H1 (cell line): ENCODE measurements around the gene SNAP47. TPM values are rescaled to one million over a fixed set of nuclear protein-coding genes. Genes with fewer than 3 reads are reported as not detected.

Source experiments
- CHD7 ChIP-seq: fragments of 300-600 bp; sonication (generic); IDR thresholded peaks from 2 replicates; pipeline ENCODE4 v1.7.1; 2012; ENCODE audit warnings: low read length, moderate library complexity, mild to moderate bottlenecking, inconsistent platforms; ENCODE audit not compliant: insufficient replicate concordance
- EGR1 ChIP-seq: IDR thresholded peaks from 2 replicates; pipeline ENCODE4 v1.6.1; 2011; ENCODE audit warnings: low read depth, low read length, borderline replicate concordance
- NANOG ChIP-seq: IDR thresholded peaks from 2 replicates; pipeline ENCODE4 v1.6.1; 2011; ENCODE audit warnings: low read length, low read depth, mild to moderate bottlenecking, inconsistent platforms; ENCODE audit not compliant: insufficient read depth, poor library complexity, severe bottlenecking
- NRF1 ChIP-seq: IDR thresholded peaks from 2 replicates; pipeline ENCODE4 v1.6.1; 2011; ENCODE audit warnings: mild to moderate bottlenecking, low read depth, low read length, improper control_type of control experiment
- SIN3A ChIP-seq, 2 experiments: IDR thresholded peaks in 1 of 2; conservative IDR thresholded peaks in 1 of 2; 2 replicates each; pipeline ENCODE4 v1.6.1; 2011 to 2012; ENCODE audit warnings: low read length in 2 of 2, improper control_type of control experiment in 1 of 2, low read depth in 1 of 2, mild to moderate bottlenecking in 1 of 2
- polyA plus RNA-seq, 7 experiments: library from polyadenylated mRNA; depleted of rRNA in 3 of 7; stranded (reverse) in 5 of 7; unstranded in 2 of 7; fragments of >200 nt in 5 of 7; fragments of 200-250 nt in 2 of 7; gene quantifications; 1 replicate in 5 of 7; 2 replicates in 1 of 7; 4 replicates in 1 of 7; pipeline versions ENCODE4 v1.2.1 to v1.2.3, GENCODE V29; 2011 to 2013; ENCODE audit warnings: missing spikeins in 2 of 7, mixed read lengths in 2 of 7
- total RNA-seq: library from RNA; stranded (reverse); fragmentation: NEBNext Ultra II Directional; extraction: Animal tissue kit (Norgen Biotek cat#: 25700); gene quantifications from 2 replicates; pipeline ENCODE4 v1.2.1, GENCODE V29; 2021

The SNAP47 gene
- total and polyA plus RNA-seq, 2 of the 8 experiments (the other 6 are each of a cell fraction or from before 2014, with no cell fraction given): 37.6 to 42.2 TPM

GRCh38 chr1:227747382-227747781 lies 12.1 kb downstream of the SNAP47 start (continued):
- no peak for TF ChIP-seq CHD7
- TF ChIP-seq NANOG: no peak
- no peak for TF ChIP-seq SIN3A (conservative IDR thresholded peaks at IDR 0.05 in 1 of 2, IDR thresholded peaks at IDR 0.05 in 1 of 2; ENCODE audit: low read depth in 1 of 2, low read length in 2 of 2)
- no peak for TF ChIP-seq EGR1
- TF ChIP-seq NRF1: no peak
